Measurements from ENCODE around the gene OR4D11. TPM values are rescaled to one million over a fixed set of nuclear protein-coding genes. Genes with fewer than 3 reads are reported as not detected.

The OR4D11 gene
- total RNA-seq = not detected
- not detected for polyA plus RNA-seq
- long read RNA-seq, donor 1 = 0 reads
- long read RNA-seq, donor 2 = 0 reads

DNA sequence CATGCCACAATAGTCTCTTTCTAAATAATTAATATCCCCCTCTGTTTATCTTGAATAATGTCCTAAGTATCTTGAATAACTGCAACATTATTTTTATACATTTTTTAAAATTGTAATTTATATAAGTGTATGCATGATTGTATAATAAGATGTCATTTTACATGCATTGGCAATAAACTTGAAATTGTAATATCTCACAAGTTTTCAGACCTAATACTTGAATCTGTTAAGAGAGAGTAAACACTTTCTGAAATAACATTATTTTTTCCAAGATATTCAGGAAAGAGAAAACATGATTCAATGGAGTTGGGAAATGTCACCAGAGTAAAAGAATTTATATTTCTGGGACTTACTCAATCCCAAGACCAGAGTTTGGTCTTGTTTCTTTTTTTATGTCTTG is at the start of gene OR4D11:
Gene OR4D11, plus strand, starts transcription at position 301 of the 400 bp plus-strand sequence. Its CDS starts 0 bp downstream, at position 301.
- TF ChIP-seq, protein P1, sequence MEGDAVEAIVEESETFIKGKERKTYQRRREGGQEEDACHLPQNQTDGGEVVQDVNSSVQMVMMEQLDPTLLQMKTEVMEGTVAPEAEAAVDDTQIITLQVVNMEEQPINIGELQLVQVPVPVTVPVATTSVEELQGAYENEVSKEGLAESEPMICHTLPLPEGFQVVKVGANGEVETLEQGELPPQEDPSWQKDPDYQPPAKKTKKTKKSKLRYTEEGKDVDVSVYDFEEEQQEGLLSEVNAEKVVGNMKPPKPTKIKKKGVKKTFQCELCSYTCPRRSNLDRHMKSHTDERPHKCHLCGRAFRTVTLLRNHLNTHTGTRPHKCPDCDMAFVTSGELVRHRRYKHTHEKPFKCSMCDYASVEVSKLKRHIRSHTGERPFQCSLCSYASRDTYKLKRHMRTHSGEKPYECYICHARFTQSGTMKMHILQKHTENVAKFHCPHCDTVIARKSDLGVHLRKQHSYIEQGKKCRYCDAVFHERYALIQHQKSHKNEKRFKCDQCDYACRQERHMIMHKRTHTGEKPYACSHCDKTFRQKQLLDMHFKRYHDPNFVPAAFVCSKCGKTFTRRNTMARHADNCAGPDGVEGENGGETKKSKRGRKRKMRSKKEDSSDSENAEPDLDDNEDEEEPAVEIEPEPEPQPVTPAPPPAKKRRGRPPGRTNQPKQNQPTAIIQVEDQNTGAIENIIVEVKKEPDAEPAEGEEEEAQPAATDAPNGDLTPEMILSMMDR (IDR thresholded peaks at IDR 0.05) = no peak
- Histone ChIP-seq H3K36me3 (ENCODE audit: insufficient read depth in 1 of 2, low read depth in 1 of 2) (no peaks in the 10 kb centered on the region), H3K9me3 (no peaks in the 10 kb centered on the region), H3K27ac (no peak within 1 kb of the TSS), H3K4me3 (no peak within 1 kb of the TSS), H3K27me3 (ENCODE audit: insufficient read depth in 3 of 3, low read length in 2 of 3) (no peaks in the 10 kb centered on the region), H3K4me1 (no peaks in the 10 kb centered on the region)
- intact Hi-C loops (cut with DNase I) = no loop called here
- DNase-seq (no peak), ATAC-seq (no peak)

DNA sequence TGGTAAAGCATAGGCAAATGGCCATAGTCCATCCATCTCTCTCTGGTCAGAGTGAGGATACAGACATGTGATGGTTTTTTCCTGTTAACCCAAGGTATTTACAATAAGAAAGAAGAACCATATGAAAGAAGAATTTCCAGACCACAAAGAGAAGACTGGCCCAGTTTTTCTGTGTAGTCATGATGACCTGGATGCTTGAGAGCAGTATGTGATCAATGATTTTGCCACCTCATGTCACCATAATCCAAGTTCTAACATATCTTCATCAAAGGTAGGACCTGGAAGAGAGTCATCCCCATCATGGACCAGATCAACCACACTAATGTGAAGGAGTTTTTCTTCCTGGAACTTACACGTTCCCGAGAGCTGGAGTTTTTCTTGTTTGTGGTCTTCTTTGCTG is 46.7 kb upstream of the OR4D11 start, which contains the start of gene OR4D6:
Gene OR4D6, plus strand, starts transcription at position 301 of the 400 bp plus-strand sequence. Its CDS starts 0 bp downstream, at position 301.
- ATAC-seq (no peak), DNase-seq (no peak)
- WGBS, 3 donors = 81 to 84% (median 83%) methylated on average over 2 of the region's 2 CpGs
- TF ChIP-seq, protein P1 (IDR thresholded peaks at IDR 0.05) = no peak
- intact Hi-C loops (cut with DNase I) = no loop called here
- no peaks in the 10 kb centered on the region for H3K36me3 ChIP-seq (ENCODE audit: insufficient read depth in 1 of 2, low read depth in 1 of 2)
- H3K27me3 ChIP-seq (ENCODE audit: insufficient read depth in 3 of 3, low read length in 2 of 3) = no peaks in the 10 kb centered on the region
- H3K4me3 ChIP-seq = no peak within 1 kb of the TSS
- H3K4me1 ChIP-seq = no peaks in the 10 kb centered on the region
- no peaks in the 10 kb centered on the region for H3K9me3 ChIP-seq
- no peak within 1 kb of the TSS for H3K27ac ChIP-seq

DNA sequence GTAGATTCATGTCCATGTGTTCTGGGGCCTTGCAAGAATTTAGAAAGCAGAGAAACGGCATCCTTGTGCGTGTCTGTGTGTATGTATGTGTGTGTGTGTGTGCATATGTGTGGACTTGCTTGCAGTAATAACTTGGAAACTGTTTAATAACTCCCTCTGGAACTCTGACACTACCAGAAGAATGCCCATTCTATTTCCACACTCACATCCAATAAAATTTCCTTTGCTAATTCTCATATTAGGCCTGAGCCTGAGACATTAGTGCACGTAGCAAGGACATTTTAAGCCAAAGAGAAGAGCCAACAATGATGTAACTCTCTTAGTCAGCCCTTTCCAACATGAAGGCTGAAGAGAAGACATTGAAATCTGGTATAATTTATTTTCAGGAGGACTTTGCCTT is 43.5 kb upstream of the OR4D11 start:
- 42 to 64% (median 56%) methylated on average over 3 of the region's 3 CpGs for WGBS, 3 donors
- H3K4me3 ChIP-seq = no peak overlapping the region
- intact Hi-C loops (cut with DNase I) = no loop called here

DNA sequence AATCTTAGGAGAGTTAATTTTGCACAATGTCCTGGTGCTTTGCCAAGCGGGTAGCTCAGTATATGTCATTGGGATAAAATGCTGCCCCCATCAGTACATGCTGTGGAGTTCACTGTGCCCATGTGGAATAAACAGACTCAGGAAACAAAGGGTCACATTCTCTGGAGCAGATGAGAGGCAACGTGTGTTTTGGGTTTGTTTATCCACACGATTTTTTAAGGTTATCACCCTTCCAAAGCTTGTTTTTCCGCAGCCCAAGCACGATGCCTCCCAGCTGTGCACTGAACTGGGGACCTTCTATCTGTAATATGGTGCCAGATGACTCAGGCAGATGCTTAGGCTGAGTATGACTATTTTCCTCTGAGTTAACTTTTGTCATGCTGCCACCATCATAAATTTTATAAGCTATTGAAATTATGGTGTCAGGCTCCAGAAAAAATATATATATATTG is 40.2 kb upstream of the OR4D11 start:
- 12 to 29% (median 15%) methylated on average over 5 of the region's 5 CpGs for WGBS, 3 donors
- H3K9me3 ChIP-seq = no peaks in the 10 kb centered on the region
- DNase-seq (no peak), ATAC-seq (no peak)
- no peak overlapping the region for H3K27ac ChIP-seq
- no peak overlapping the region for H3K4me3 ChIP-seq
- TF ChIP-seq, protein P1 (IDR thresholded peaks at IDR 0.05) = no peak
- H3K27me3 ChIP-seq (ENCODE audit: insufficient read depth in 3 of 3, low read length in 2 of 3) = no peaks in the 10 kb centered on the region
- H3K4me1 ChIP-seq = no peaks in the 10 kb centered on the region
- no peaks in the 10 kb centered on the region for H3K36me3 ChIP-seq (ENCODE audit: insufficient read depth in 1 of 2, low read depth in 1 of 2)
- intact Hi-C loops (cut with DNase I) = no loop called here

More for the DNA sequence above, 43.5 kb upstream of the OR4D11 start:
- Histone ChIP-seq H3K27me3 (ENCODE audit: insufficient read depth in 3 of 3, low read length in 2 of 3) (no peaks in the 10 kb centered on the region), H3K9me3 (no peaks in the 10 kb centered on the region), H3K36me3 (ENCODE audit: insufficient read depth in 1 of 2, low read depth in 1 of 2) (no peaks in the 10 kb centered on the region), H3K27ac (no peak overlapping the region), H3K4me1 (no peaks in the 10 kb centered on the region)
- ATAC-seq = no peak
- no peak for DNase-seq
- TF ChIP-seq, protein P1 (IDR thresholded peaks at IDR 0.05) = no peak

DNA sequence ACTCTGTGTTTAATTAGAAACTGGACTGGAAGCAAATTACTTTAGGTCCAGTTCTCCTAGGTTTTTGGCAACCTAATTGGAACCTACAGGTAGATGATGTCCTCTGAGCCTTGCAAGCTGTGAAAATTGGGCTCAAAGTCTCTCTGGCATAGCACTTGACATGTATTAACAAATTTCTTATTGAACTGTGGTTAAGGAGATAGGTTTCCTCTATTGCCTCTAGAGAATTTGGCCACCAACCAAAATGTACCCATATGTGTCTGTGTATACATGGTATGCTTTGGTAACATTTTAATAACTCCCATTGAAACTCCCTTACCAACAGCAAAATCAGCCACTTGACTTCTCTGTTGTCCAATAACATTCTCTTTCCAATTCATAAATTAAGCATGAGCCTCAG is 30.4 kb upstream of the OR4D11 start, which contains the start of gene OR4D10:
Gene OR4D10, plus strand, starts transcription at position 301 of the 400 bp plus-strand sequence. CDS start 4,115 bp downstream, outside the sequence.
- intact Hi-C loops (cut with DNase I) = no loop called here
- DNase-seq = no peak
- no peak for ATAC-seq
- Histone ChIP-seq H3K4me3 (no peak within 1 kb of the TSS), H3K9me3 (no peaks in the 10 kb centered on the region), H3K27ac (no peak within 1 kb of the TSS), H3K27me3 (ENCODE audit: insufficient read depth in 3 of 3, low read length in 2 of 3) (peaks cover 0 to 2% (median 0%) of the 10 kb centered on the region in 3 donors), H3K4me1 (no peaks in the 10 kb centered on the region), H3K36me3 (ENCODE audit: insufficient read depth in 1 of 2, low read depth in 1 of 2) (no peaks in the 10 kb centered on the region)
- TF ChIP-seq, protein P1 (IDR thresholded peaks at IDR 0.05) = no peak

Data from psoas muscle (tissue), 8 donors.